Panc1 (cell line): ENCODE data around the gene GALNT9. TPM values are rescaled to one million over a fixed set of nuclear protein-coding genes. Genes with fewer than 3 reads are reported as not detected.

ENCODE experiments used
- ATAC-seq: fragments of 200-7000 bp; cut with Tn5 transposase; 2 replicates; pipeline ENCODE4 v1.9.1; 2020; ENCODE audit warnings: mild to moderate bottlenecking, moderate library complexity
- BruUV-seq: library from RNA; stranded (reverse); fragments of 400-500 nt; replicated peaks from 2 replicates; lab custom pipeline; 2021; lab: Mats Ljungman, UMichigan
- CTCF ChIA-PET: fragments of 300-600 bp; sonication (Branson Sonifier 250); formaldehyde crosslinking; loops from one replicate; lab custom pipeline; 2022; ENCODE audit warnings: antibody characterized with exemption; lab: Charles Lee
- POLR2A ChIA-PET: fragments of 300-600 bp; sonication (Branson Sonifier 250); formaldehyde crosslinking; loops from one replicate; lab custom pipeline; 2022; ENCODE audit warnings: antibody characterized with exemption; lab: Charles Lee
- DNase-seq: peaks from one replicate; pipeline ENCODE4 v3.0.0-alpha.2; 2010; ENCODE audit warnings: low read depth, low spot score
- H3K27ac ChIP-seq: 2 replicates; pipeline ENCODE4 v1.5.1; 2011; ENCODE audit warnings: mild to moderate bottlenecking, low read length, inconsistent platforms
- H3K27me3 ChIP-seq: fragments of 200-500 bp; sonication (Bioruptor generic); 2 replicates; pipeline ENCODE4 v1.6.0; 2014; ENCODE audit warnings: low read length, inconsistent platforms; ENCODE audit not compliant: control insufficient read depth, insufficient read depth
- H3K36me3 ChIP-seq: fragments of 200-500 bp; sonication (Bioruptor generic); 2 replicates; pipeline ENCODE4 v1.5.1; 2014; ENCODE audit warnings: inconsistent platforms, mild to moderate bottlenecking, low read length, moderate library complexity; ENCODE audit not compliant: control insufficient read depth, insufficient read depth
- H3K4me1 ChIP-seq: 2 replicates; pipeline ENCODE4 v1.5.1; 2011; ENCODE audit warnings: inconsistent platforms, mild to moderate bottlenecking, low read length, moderate library complexity; ENCODE audit not compliant: control insufficient read depth, insufficient read depth
- H3K4me3 ChIP-seq, 2 experiments: 2 replicates each; pipeline ENCODE4 v1.5.1; 2011 to 2012; ENCODE audit warnings: low read depth in 2 of 2, low read length in 2 of 2, mild to moderate bottlenecking in 2 of 2, inconsistent platforms in 1 of 2, moderate library complexity in 1 of 2
- H3K9me3 ChIP-seq: fragments of 200-500 bp; sonication (Bioruptor generic); 2 replicates; pipeline ENCODE4 v1.5.1; 2014; ENCODE audit warnings: low read depth, mild to moderate bottlenecking, inconsistent platforms, low read length, moderate library complexity; ENCODE audit not compliant: control insufficient read depth, insufficient read depth
- POLR2AphosphoS5 ChIP-seq: IDR thresholded peaks from 2 replicates; pipeline ENCODE4 v1.6.1; 2012; ENCODE audit warnings: mild to moderate bottlenecking, low read depth, low read length, moderate library complexity
- SIN3A ChIP-seq: IDR thresholded peaks from 2 replicates; pipeline ENCODE4 v1.6.1; 2012; ENCODE audit warnings: low read depth, mild to moderate bottlenecking, low read length, moderate library complexity, borderline replicate concordance; ENCODE audit not compliant: insufficient read depth
- TCF7L2 ChIP-seq: IDR thresholded peaks from 2 replicates; pipeline ENCODE4 v1.6.1; 2011; ENCODE audit warnings: mild to moderate bottlenecking, low read depth, low read length, inconsistent platforms
- in situ Hi-C: cut with HindIII; loops from 2 replicates; pipeline ENCODE4 v1.10.0; 2016; ENCODE audit warnings: low sequenced_read_pairs, low pct_unique_long_range_greater_than_20kb
- intact Hi-C: fragments of 100-400 bp; cut with micrococcal nuclease; formaldehyde crosslinking; loops from one replicate; pipeline ENCODE4 v1.10.0; 2022; ENCODE audit not compliant: unreplicated experiment
- total RNA-seq: library from RNA; stranded (reverse); gene quantifications from one replicate; pipeline ENCODE4 v1.2.1, GENCODE V29; 2021; ENCODE audit not compliant: unreplicated experiment
- TF ChIP-seq, protein P1 (sequence below), 2 experiments: IDR thresholded peaks; 2 replicates each; pipeline ENCODE4 v1.6.1; 2011 to 2012; ENCODE audit warnings: low read depth in 2 of 2, control low read depth in 1 of 2, low read length in 1 of 2, mild to moderate bottlenecking in 1 of 2, moderate library complexity in 1 of 2; ENCODE audit not compliant: insufficient read depth in 1 of 2
- TF ChIP-seq, protein P2 (sequence below): fragments of 450-650 bp; IDR thresholded peaks from 2 replicates; pipeline ENCODE4 v1.5.1; 2017; ENCODE audit warnings: mild to moderate bottlenecking

GALNT9 gene
- total RNA-seq, 1 experiment from 2014 or later, result 0.33 TPM

DNA sequence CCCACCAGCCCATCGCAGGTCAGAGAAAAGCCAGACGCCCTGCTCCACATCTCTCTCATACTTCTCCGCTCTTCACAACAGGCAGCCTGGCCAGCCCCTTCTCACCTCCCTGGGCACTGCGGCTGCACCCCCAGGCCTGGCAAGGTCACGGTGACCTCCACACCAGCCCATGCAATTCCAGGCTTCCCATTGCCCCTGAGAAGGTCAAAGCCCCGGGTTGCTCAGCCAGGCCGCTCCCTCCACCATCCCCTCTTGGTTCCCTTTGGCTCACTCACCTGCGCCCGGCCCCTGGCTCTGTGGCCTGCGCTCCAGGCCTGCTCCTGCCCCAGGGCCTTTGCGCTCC, 55.4 kb downstream of the GALNT9 start:
- TF ChIP-seq, protein P1, sequence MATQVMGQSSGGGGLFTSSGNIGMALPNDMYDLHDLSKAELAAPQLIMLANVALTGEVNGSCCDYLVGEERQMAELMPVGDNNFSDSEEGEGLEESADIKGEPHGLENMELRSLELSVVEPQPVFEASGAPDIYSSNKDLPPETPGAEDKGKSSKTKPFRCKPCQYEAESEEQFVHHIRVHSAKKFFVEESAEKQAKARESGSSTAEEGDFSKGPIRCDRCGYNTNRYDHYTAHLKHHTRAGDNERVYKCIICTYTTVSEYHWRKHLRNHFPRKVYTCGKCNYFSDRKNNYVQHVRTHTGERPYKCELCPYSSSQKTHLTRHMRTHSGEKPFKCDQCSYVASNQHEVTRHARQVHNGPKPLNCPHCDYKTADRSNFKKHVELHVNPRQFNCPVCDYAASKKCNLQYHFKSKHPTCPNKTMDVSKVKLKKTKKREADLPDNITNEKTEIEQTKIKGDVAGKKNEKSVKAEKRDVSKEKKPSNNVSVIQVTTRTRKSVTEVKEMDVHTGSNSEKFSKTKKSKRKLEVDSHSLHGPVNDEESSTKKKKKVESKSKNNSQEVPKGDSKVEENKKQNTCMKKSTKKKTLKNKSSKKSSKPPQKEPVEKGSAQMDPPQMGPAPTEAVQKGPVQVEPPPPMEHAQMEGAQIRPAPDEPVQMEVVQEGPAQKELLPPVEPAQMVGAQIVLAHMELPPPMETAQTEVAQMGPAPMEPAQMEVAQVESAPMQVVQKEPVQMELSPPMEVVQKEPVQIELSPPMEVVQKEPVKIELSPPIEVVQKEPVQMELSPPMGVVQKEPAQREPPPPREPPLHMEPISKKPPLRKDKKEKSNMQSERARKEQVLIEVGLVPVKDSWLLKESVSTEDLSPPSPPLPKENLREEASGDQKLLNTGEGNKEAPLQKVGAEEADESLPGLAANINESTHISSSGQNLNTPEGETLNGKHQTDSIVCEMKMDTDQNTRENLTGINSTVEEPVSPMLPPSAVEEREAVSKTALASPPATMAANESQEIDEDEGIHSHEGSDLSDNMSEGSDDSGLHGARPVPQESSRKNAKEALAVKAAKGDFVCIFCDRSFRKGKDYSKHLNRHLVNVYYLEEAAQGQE (IDR thresholded peaks at IDR 0.05; ENCODE audit: insufficient read depth in 1 of 2, low read depth in 2 of 2, low read length in 1 of 2), result no peak
- TF ChIP-seq TCF7L2 (no peak), POLR2AphosphoS5 (no peak), SIN3A (no peak)
- TF ChIP-seq, protein P2, sequence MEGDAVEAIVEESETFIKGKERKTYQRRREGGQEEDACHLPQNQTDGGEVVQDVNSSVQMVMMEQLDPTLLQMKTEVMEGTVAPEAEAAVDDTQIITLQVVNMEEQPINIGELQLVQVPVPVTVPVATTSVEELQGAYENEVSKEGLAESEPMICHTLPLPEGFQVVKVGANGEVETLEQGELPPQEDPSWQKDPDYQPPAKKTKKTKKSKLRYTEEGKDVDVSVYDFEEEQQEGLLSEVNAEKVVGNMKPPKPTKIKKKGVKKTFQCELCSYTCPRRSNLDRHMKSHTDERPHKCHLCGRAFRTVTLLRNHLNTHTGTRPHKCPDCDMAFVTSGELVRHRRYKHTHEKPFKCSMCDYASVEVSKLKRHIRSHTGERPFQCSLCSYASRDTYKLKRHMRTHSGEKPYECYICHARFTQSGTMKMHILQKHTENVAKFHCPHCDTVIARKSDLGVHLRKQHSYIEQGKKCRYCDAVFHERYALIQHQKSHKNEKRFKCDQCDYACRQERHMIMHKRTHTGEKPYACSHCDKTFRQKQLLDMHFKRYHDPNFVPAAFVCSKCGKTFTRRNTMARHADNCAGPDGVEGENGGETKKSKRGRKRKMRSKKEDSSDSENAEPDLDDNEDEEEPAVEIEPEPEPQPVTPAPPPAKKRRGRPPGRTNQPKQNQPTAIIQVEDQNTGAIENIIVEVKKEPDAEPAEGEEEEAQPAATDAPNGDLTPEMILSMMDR, result no peak
- in situ Hi-C loops, result no loop called here
- no peaks in the 10 kb centered on the region for H3K36me3 ChIP-seq
- H3K4me1 ChIP-seq, result no peaks in the 10 kb centered on the region; the same call in 1 of the 2 replicates
- no TSS peak for BruUV-seq
- intact Hi-C loops, result no loop called here
- ATAC-seq (no peak), DNase-seq (no peak)
- H3K27ac ChIP-seq, result no peak overlapping the region
- ChIA-PET CTCF (interaction anchor here (0.6 kb wide), 1 partner anchor 8 kb away, joined by 5 read pairs; no protein-coding TSS in a partner anchor), POLR2A (interaction anchor here (0.6 kb wide), 1 partner anchor 299 kb away, joined by 3 read pairs; no protein-coding TSS in a partner anchor)
- no peaks in the 10 kb centered on the region for H3K9me3 ChIP-seq
- H3K4me3 ChIP-seq, result no peak overlapping the region
- no peaks in the 10 kb centered on the region for H3K27me3 ChIP-seq

DNA sequence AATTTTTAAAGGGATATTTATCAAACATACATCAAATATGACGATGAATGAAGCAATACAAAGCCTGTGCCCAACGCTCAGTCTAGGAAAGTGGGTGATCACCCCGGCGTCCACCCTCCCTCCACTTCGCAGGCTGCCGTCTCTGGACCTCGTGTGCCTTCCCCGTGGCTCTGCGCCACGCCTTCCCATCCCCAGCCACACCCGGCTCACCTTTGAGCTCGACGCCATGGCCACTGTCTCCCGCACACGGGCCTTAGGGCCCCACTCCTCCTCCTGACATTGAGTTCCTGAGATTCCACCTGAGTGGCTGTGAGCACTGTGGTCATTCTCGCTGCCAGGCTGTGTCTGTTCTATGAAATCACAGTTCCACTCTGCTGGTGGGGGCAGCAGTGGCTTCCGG, 56.7 kb downstream of the GALNT9 start:
- ATAC-seq, result no peak
- Histone ChIP-seq H3K4me3 (no peak overlapping the region), H3K27ac (no peak overlapping the region), H3K4me1 (no peaks in the 10 kb centered on the region; the same call in 1 of the 2 replicates), H3K27me3 (no peaks in the 10 kb centered on the region), H3K9me3 (no peaks in the 10 kb centered on the region), H3K36me3 (no peaks in the 10 kb centered on the region)
- intact Hi-C loops (no loop called here), in situ Hi-C loops (no loop called here)
- TF ChIP-seq POLR2AphosphoS5, result no peak
- TF ChIP-seq, protein P1 (IDR thresholded peaks at IDR 0.05; ENCODE audit: insufficient read depth in 1 of 2, low read depth in 2 of 2, low read length in 1 of 2), result no peak
- TF ChIP-seq, protein P2, result no peak
- no peak for TF ChIP-seq TCF7L2
- TF ChIP-seq SIN3A, result no peak
- ChIA-PET POLR2A (interaction anchor here (0.5 kb wide), 1 partner anchor 13 kb away, joined by 7 read pairs; no protein-coding TSS in a partner anchor), CTCF (no interaction called here)
- no TSS peak for BruUV-seq
- no peak for DNase-seq
